GM19351 (cell line): ENCODE results near the gene BARD1.
A peak's percentile ranks its signal among the peaks of the same experiment; 100 is the strongest.

Source experiments
- ATAC-seq: cut with Tn5 transposase; IDR thresholded peaks from one replicate; pipeline ENCODE4 v1.9.1; 2021; ENCODE audit warnings: mild to moderate bottlenecking, moderate library complexity; ENCODE audit not compliant: unreplicated experiment

The BARD1 gene

GRCh38 chr2:214679736-214680135 is 129.7 kb downstream of the BARD1 start:
- ATAC-seq: peak; percentile 45

GRCh38 chr2:214676421-214677089 is 132.9 kb downstream of the BARD1 start:
- ATAC-seq: peak; percentile 41
